Measurements from ENCODE around the gene ALDH3A2. TPM values are rescaled to one million over a fixed set of nuclear protein-coding genes. Genes with fewer than 3 reads are reported as not detected.

Gene ALDH3A2
- total RNA-seq, 4 donors from 2014 or later: 92.1 to 143 (median 111) TPM

DNA sequence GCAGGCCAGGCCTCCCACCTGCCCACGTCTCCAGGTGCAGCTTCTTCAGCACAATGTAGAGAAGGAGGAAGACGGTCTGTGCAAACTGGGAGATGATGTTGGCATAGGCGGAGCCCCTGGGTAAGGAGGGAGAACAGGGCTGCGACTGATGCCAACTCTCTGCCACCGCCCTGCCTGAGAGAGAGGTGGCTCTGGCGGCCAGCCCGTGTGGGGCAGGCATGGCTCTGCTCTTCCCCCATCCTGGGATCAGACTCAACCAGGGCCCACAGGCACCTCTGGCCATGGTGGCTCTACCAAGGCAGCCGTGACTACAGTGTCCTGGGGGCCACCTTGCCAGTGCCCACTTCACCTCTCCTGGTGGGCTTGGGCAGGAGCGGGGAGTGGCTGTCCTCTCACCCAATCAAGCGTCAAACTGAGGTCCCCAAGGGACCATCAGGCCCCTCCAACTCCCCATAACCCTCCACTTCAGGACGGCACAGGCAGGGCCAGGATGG, 59.2 kb downstream of the ALDH3A2 start:
- ATAC-seq (ENCODE audit: low FRiP score): no peak
- TF ChIP-seq, protein P1, sequence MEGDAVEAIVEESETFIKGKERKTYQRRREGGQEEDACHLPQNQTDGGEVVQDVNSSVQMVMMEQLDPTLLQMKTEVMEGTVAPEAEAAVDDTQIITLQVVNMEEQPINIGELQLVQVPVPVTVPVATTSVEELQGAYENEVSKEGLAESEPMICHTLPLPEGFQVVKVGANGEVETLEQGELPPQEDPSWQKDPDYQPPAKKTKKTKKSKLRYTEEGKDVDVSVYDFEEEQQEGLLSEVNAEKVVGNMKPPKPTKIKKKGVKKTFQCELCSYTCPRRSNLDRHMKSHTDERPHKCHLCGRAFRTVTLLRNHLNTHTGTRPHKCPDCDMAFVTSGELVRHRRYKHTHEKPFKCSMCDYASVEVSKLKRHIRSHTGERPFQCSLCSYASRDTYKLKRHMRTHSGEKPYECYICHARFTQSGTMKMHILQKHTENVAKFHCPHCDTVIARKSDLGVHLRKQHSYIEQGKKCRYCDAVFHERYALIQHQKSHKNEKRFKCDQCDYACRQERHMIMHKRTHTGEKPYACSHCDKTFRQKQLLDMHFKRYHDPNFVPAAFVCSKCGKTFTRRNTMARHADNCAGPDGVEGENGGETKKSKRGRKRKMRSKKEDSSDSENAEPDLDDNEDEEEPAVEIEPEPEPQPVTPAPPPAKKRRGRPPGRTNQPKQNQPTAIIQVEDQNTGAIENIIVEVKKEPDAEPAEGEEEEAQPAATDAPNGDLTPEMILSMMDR (IDR thresholded peaks at IDR 0.05): no peak
- DNase-seq (ENCODE audit: low spot score): no peak

DNA sequence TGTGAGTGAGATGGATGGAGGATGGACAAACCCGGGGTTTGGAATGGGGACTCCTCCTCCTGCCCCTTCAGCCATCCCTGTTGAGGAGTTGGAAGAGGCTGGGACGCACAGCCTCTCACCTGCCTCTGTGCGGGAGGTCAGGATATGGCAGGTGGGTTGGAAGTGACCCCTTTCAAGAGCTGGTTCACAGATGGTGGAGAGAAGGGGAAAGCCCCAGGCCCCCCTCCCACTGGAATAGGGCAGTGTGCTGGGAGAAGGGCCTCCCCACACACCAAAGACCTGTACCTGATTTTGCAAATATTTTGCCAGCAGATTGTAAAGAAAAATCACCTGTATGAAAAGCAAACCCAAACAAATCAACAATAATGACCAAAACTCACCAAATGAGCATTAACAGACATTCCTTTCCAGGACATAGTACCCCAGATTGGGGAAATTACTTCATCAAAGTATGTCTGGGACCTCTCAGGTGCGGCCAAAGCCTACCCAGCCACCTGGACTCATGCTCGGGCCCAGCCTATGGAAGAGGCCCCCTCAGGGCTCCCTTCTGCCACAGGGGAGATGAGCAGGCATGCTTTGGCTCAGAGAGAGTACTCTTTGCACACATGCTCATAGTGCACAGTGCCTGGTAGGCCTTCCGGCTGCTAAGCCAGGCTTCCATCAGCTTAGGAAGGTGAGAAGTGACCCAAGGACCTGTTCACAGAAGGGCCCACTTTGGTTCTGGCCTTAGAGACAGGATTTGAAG, 60.1 kb downstream of the ALDH3A2 start:
- DNase-seq (ENCODE audit: low spot score) (no peak), ATAC-seq (ENCODE audit: low FRiP score) (no peak)
- TF ChIP-seq, protein P1 (IDR thresholded peaks at IDR 0.05): no peak

DNA sequence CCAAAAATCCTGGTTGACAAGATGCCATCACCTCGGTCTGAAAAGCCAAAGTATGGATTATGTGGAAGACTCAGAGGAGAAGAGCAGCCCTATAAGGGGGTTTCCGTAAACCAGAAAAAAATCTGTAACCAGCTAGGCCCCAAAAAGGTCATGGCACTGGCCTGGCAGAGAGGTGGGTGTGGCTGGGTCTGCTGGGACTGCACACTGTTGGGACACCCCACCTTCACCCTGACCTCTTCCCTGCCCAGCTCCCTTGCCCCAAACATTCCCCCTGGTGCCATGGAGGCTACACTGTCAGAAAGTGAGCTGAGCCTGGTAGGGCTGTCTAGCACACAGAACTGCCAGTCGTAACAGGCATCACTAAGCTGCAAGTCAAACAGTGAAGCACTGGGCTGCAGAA, 61.3 kb downstream of the ALDH3A2 start:
- TF ChIP-seq, protein P1 (IDR thresholded peaks at IDR 0.05): no peak
- no peak for ATAC-seq (ENCODE audit: low FRiP score)
- no peak for DNase-seq (ENCODE audit: low spot score)

DNA sequence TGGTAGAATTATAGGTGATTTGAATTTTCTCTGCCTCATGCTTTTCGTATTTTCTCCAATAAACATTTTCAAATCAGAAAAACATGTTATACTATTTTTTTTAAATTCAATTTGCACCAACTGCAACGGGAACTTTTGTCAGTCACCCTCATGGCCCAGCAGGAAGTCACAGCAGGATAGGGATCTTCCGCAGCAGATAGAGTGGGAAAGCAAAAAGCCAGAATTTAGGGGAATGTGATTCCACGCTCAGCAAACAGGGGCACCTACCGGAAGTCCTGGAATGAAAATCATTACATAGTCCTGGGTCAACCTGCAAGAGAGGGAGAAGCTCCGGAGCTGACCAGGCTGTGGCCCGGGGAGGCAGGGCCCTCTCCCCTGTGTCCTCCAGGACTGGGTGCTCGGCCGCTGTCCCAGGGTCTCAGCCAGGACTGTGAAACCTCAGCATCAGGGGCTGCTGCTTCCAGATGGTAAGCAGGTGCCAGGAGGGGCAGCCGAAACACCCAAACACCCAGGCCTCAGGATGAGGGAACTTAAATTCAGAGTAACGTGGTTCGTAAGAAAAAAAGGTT, 64.0 kb downstream of the ALDH3A2 start:
- ATAC-seq (ENCODE audit: low FRiP score) (no peak), DNase-seq (ENCODE audit: low spot score) (no peak)
- TF ChIP-seq, protein P1 (IDR thresholded peaks at IDR 0.05): no peak

DNA sequence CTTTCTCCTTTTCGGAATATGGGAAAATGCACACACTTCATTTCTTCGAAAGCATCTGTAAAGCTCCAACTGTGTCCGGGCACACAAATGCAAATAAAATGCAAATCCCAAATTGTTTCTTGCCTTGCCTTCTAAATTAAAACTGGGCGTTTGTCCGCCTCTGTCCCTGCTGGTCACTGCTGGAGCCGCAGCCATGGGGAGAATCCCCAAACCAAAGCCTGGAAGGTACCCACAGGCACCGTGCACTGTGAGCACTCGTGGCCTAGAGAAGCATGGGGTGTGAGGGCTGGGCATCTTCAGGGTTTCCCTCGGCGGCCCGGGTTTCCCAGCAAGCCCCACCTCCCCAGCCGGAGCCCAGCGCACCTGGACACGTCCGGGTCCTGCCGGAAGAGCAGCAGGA, 64.9 kb downstream of the ALDH3A2 start:
- TF ChIP-seq, protein P1 (IDR thresholded peaks at IDR 0.05): no peak
- ATAC-seq (ENCODE audit: low FRiP score) (no peak), DNase-seq (ENCODE audit: low spot score) (no peak)

DNA sequence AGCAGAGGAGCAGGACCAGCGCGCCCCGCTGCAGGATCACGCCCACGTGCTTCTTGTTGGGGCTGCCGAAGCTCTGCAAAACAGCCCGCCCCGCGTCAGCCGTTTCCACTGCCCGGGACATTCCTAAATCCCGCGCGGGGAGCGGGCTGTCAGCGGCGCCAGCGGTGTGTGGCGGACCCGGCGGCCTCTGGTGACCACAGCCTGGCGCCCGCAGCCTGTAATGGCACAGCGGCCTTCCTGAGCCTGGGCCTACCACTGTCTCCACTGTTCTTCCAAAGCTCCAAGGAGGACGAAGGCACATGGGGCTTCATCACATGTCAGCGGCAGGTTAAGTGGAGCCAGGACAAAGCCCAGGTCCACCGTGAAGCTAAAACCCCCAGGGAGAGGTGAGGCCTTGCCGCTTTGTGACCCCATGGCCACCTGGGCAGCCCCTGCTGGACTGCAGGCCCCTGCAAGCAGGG, 65.4 kb downstream of the ALDH3A2 start:
- DNase-seq (ENCODE audit: low spot score): no peak
- TF ChIP-seq, protein P1 (IDR thresholded peaks at IDR 0.05): no peak
- no peak for ATAC-seq (ENCODE audit: low FRiP score)
